ENCODE results near the gene THSD4. TPM values are rescaled to one million over a fixed set of nuclear protein-coding genes. Genes with fewer than 3 reads are reported as not detected.

Gene THSD4
- polyA plus RNA-seq, 1 donor from 2014 or later: 0.46 TPM

DNA sequence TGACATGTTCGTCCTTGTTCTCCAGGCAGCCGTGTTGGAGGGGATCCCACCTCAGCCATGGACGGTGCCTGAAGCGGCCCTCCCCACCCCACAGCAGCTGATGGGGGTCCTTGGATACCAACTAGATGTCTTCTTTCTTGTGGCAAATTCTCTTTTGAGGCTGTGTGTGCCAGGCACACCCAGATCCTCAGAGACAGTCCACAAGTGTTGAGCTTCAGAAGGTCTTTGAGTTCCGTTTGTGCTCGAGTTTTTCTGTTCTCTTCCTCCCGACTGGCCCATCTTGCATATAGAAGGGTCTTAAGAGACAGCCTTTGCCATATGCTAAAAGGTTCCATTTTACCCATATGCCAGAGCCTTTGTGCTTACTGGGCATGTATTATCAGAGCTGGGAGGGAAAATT lies 227.4 kb downstream of the THSD4 start:
- H3K9me2 ChIP-seq (ENCODE audit: insufficient read depth, low read length): no peaks in the 10 kb centered on the region
- H3F3A ChIP-seq (ENCODE audit: insufficient read depth, low read length, poor library complexity, severe bottlenecking): no peaks in the 10 kb centered on the region
- H3K79me2 ChIP-seq (replicated peaks; ENCODE audit: insufficient read depth, low read length): no peaks in the 10 kb centered on the region
- H3K9me3 ChIP-seq (ENCODE audit: low read length): no peaks in the 10 kb centered on the region
- no peak overlapping the region for H3K4me3 ChIP-seq (ENCODE audit: low read length)
- H3K27me3 ChIP-seq (ENCODE audit: insufficient read depth, low read depth, low read length): no peaks in the 10 kb centered on the region
- TF ChIP-seq CTCF (IDR thresholded peaks at IDR 0.05; ENCODE audit: poor library complexity, severe bottlenecking) (no peak), EP300 (conservative IDR thresholded peaks at IDR 0.05; ENCODE audit: poor library complexity, severe bottlenecking) (no peak), EZH2 (IDR thresholded peaks at IDR 0.05; ENCODE audit: borderline replicate concordance, insufficient read depth, low read length, poor library complexity, severe bottlenecking) (no peak), MXI1 (conservative IDR thresholded peaks at IDR 0.05; ENCODE audit: poor library complexity, severe bottlenecking) (no peak), REST (IDR thresholded peaks at IDR 0.05; ENCODE audit: borderline replicate concordance) (no peak), TAF1 (IDR thresholded peaks at IDR 0.05; ENCODE audit: low read depth) (no peak), RAD21 (conservative IDR thresholded peaks at IDR 0.05) (no peak), POLR2AphosphoS5 (IDR thresholded peaks at IDR 0.05) (no peak), SMC3 (conservative IDR thresholded peaks at IDR 0.05; ENCODE audit: poor library complexity) (no peak)
- H4K20me1 ChIP-seq (ENCODE audit: insufficient read depth): no peaks in the 10 kb centered on the region
- H3K9ac ChIP-seq (ENCODE audit: low read length): no peak overlapping the region
- H3K36me3 ChIP-seq (ENCODE audit: insufficient read depth, low read length): no peaks in the 10 kb centered on the region
- H3K4me2 ChIP-seq (ENCODE audit: low read length): no peak overlapping the region
- no peak overlapping the region for H2AFZ ChIP-seq (ENCODE audit: low read depth, low read length)
- no peak overlapping the region for H3K27ac ChIP-seq (ENCODE audit: low read length)

- no peaks in the 10 kb centered on the region for H3K79me2 ChIP-seq (replicated peaks; ENCODE audit: insufficient read depth, low read length)
- H4K20me1 ChIP-seq (ENCODE audit: insufficient read depth): no peaks in the 10 kb centered on the region
- H3K4me3 ChIP-seq (ENCODE audit: low read length): no peak overlapping the region
- H2AFZ ChIP-seq (ENCODE audit: low read depth, low read length): no peak overlapping the region
- H3K27me3 ChIP-seq (ENCODE audit: insufficient read depth, low read depth, low read length): no peaks in the 10 kb centered on the region
- H3F3A ChIP-seq (ENCODE audit: insufficient read depth, low read length, poor library complexity, severe bottlenecking): no peaks in the 10 kb centered on the region
- TF ChIP-seq EP300 (conservative IDR thresholded peaks at IDR 0.05; ENCODE audit: poor library complexity, severe bottlenecking) (no peak), SMC3 (conservative IDR thresholded peaks at IDR 0.05; ENCODE audit: poor library complexity) (no peak), MXI1 (conservative IDR thresholded peaks at IDR 0.05; ENCODE audit: poor library complexity, severe bottlenecking) (no peak), TAF1 (IDR thresholded peaks at IDR 0.05; ENCODE audit: low read depth) (no peak), REST (IDR thresholded peaks at IDR 0.05; ENCODE audit: borderline replicate concordance) (no peak), RAD21 (conservative IDR thresholded peaks at IDR 0.05) (no peak), POLR2AphosphoS5 (IDR thresholded peaks at IDR 0.05) (no peak), EZH2 (IDR thresholded peaks at IDR 0.05; ENCODE audit: borderline replicate concordance, insufficient read depth, low read length, poor library complexity, severe bottlenecking) (no peak), CTCF (IDR thresholded peaks at IDR 0.05; ENCODE audit: poor library complexity, severe bottlenecking) (no peak)
- H3K27ac ChIP-seq (ENCODE audit: low read length): no peak overlapping the region
- H3K9ac ChIP-seq (ENCODE audit: low read length): no peak overlapping the region
- H3K36me3 ChIP-seq (ENCODE audit: insufficient read depth, low read length): no peaks in the 10 kb centered on the region
- no peaks in the 10 kb centered on the region for H3K9me2 ChIP-seq (ENCODE audit: insufficient read depth, low read length)
- H3K9me3 ChIP-seq (ENCODE audit: low read length): no peaks in the 10 kb centered on the region
- H3K4me2 ChIP-seq (ENCODE audit: low read length): no peak overlapping the region
Observed at GRCh38 chr15:71344316-71344715, 229.0 kb downstream of the THSD4 start.

Data from neural cell (in vitro differentiated cells).